GM23338 (cell line): Measurements from ENCODE around the gene SLC9C2.

Experiments
- CREB1 ChIP-seq: fragments of 250-450 bp; sonication (Bioruptor Pico); IDR thresholded peaks from 2 replicates; pipeline ENCODE4 v1.5.0; 2020; ENCODE audit warnings: low read depth, mild to moderate bottlenecking, moderate library complexity
- CTCF ChIP-seq, 2 experiments: fragments of 200-600 bp in 1 of 2; sonication (generic) in 1 of 2; conservative IDR thresholded peaks; 2 replicates each; pipeline versions ENCODE4 v1.5.1 to v1.6.1; 2016 to 2017; ENCODE audit warnings: antibody characterized with exemption in 2 of 2, low read depth in 2 of 2, mild to moderate bottlenecking in 2 of 2, moderate library complexity in 1 of 2
- ETS1 ChIP-seq: IDR thresholded peaks from 2 replicates; pipeline ENCODE4 v1.6.1; 2016; ENCODE audit warnings: antibody characterized with exemption
- EZH2 ChIP-seq: fragments of 200-600 bp; sonication (generic); IDR thresholded peaks from one replicate; pipeline ENCODE4 v1.8.0; 2017; ENCODE audit warnings: antibody characterized with exemption, mild to moderate bottlenecking, low read depth; ENCODE audit not compliant: unreplicated experiment
- EZH2phosphoT487 ChIP-seq: fragments of 200-600 bp; sonication (generic); IDR thresholded peaks from one replicate; pipeline ENCODE4 v1.8.1; 2018; ENCODE audit warnings: antibody characterized with exemption; ENCODE audit not compliant: unreplicated experiment
- NANOG ChIP-seq: IDR thresholded peaks from 2 replicates; pipeline ENCODE4 v1.6.1; 2016; ENCODE audit warnings: antibody characterized with exemption, borderline replicate concordance
- POLR2AphosphoS5 ChIP-seq: IDR thresholded peaks from 2 replicates; pipeline ENCODE4 v1.6.1; 2016; ENCODE audit warnings: antibody characterized with exemption, low read depth
- REST ChIP-seq: IDR thresholded peaks from one replicate; pipeline ENCODE4 v1.6.1; 2018; ENCODE audit warnings: antibody characterized with exemption; ENCODE audit not compliant: unreplicated experiment
- STAT1 ChIP-seq: IDR thresholded peaks from one replicate; pipeline ENCODE4 v1.6.1; 2016; ENCODE audit warnings: antibody characterized with exemption; ENCODE audit not compliant: unreplicated experiment
- ZNF114 ChIP-seq: fragments of 250-450 bp; sonication (Bioruptor Pico); IDR thresholded peaks from 2 replicates; pipeline ENCODE4 v1.5.0; 2020; ENCODE audit warnings: mild to moderate bottlenecking, moderate library complexity
- ZNF331 ChIP-seq: fragments of 250-450 bp; sonication (Bioruptor Pico); IDR thresholded peaks from 2 replicates; pipeline ENCODE4 v1.5.0; 2020; ENCODE audit warnings: low read depth, mild to moderate bottlenecking, moderate library complexity
- ZNF462 ChIP-seq: fragments of 250-450 bp; sonication (Bioruptor Pico); IDR thresholded peaks from 2 replicates; pipeline ENCODE4 v1.5.0; 2020; ENCODE audit warnings: mild to moderate bottlenecking, moderate library complexity

- TF ChIP-seq CTCF (conservative IDR thresholded peaks at IDR 0.05; ENCODE audit: low read depth in 2 of 2) = no peak
- TF ChIP-seq STAT1 = no peak
- TF ChIP-seq ZNF114 (CRISPR knock-in tag) = no peak
- no peak for TF ChIP-seq REST
- TF ChIP-seq POLR2AphosphoS5 = no peak
- no peak for TF ChIP-seq EZH2
- no peak for TF ChIP-seq ZNF331 (CRISPR knock-in tag)
- TF ChIP-seq EZH2phosphoT487 = no peak
- TF ChIP-seq NANOG = no peak
- no peak for TF ChIP-seq ZNF462 (CRISPR knock-in tag)
- TF ChIP-seq ETS1 = no peak
- TF ChIP-seq CREB1 = no peak
These were observed 148.9 kb downstream of the SLC9C2 start for GRCh38 chr1:173453982-173454381.
